Sigmoid colon (tissue), 3 donors: ENCODE measurements around the gene ZNF490.

Experiments
- POLR2A ChIP-seq, 2 donors: fragments of 450-650 bp; IDR thresholded peaks; one replicate each; pipeline ENCODE4 v1.6.1; 2016; ENCODE audit warnings: antibody characterized with exemption in 2 of 2, mild to moderate bottlenecking in 2 of 2, moderate library complexity in 2 of 2
- TF ChIP-seq, protein P1 (sequence below), 4 experiments: fragments of 450-650 bp in 3 of 4; fragments of 200-600 bp in 1 of 4; IDR thresholded peaks; one replicate each; pipeline ENCODE4 v1.5.1; 2016 to 2019; ENCODE audit warnings: antibody characterized with exemption in 4 of 4, mild to moderate bottlenecking in 3 of 4, moderate library complexity in 2 of 4

DNA sequence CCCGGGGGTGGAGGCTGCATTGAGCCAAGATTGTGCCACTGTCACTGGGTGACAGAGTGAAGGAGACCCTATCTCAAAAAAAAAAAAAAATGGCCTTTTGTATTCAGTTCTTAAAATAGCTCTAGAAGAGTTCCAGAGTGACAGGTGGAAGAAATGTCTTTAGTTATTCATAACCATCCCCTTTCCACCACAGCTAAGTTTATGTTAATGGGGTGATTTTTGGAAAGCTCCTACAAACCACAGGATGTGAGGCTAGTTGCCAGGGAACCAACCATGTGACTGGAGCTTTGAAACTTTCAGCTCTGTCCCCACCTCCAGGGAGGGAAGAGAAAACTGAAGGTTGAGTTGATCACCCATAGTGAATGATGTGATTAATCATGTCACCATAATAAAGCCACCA is 6.9 kb downstream of the ZNF490 start:
- TF ChIP-seq, protein P1, sequence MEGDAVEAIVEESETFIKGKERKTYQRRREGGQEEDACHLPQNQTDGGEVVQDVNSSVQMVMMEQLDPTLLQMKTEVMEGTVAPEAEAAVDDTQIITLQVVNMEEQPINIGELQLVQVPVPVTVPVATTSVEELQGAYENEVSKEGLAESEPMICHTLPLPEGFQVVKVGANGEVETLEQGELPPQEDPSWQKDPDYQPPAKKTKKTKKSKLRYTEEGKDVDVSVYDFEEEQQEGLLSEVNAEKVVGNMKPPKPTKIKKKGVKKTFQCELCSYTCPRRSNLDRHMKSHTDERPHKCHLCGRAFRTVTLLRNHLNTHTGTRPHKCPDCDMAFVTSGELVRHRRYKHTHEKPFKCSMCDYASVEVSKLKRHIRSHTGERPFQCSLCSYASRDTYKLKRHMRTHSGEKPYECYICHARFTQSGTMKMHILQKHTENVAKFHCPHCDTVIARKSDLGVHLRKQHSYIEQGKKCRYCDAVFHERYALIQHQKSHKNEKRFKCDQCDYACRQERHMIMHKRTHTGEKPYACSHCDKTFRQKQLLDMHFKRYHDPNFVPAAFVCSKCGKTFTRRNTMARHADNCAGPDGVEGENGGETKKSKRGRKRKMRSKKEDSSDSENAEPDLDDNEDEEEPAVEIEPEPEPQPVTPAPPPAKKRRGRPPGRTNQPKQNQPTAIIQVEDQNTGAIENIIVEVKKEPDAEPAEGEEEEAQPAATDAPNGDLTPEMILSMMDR (IDR thresholded peaks at IDR 0.05) = no peak
- TF ChIP-seq POLR2A (IDR thresholded peaks at IDR 0.05) = no peak
